GM18526 (cell line): ENCODE data around the gene GCM1.

ENCODE experiments used
- POLR2A ChIP-seq: IDR thresholded peaks from 3 replicates; pipeline ENCODE4 v1.6.1; 2011; ENCODE audit not compliant: insufficient read length; ENCODE audit errors: extremely low read depth

Gene GCM1

GRCh38 chr6:53161481-53162009 is 12.9 kb upstream of the GCM1 start:
- TF ChIP-seq POLR2A = no peak

GRCh38 chr6:53159558-53159957 is 10.9 kb upstream of the GCM1 start:
- TF ChIP-seq POLR2A = no peak

- TF ChIP-seq POLR2A = no peak
These were observed 6.2 kb upstream of the GCM1 start for GRCh38 chr6:53154794-53155193.

GRCh38 chr6:53154071-53154470 is 5.4 kb upstream of the GCM1 start:
- no peak for TF ChIP-seq POLR2A

GRCh38 chr6:53152576-53152975 is 3.9 kb upstream of the GCM1 start:
- TF ChIP-seq POLR2A = no peak

GRCh38 chr6:53151676-53152075 is 3.0 kb upstream of the GCM1 start:
- TF ChIP-seq POLR2A = no peak

- no peak for TF ChIP-seq POLR2A
These were observed 3.8 kb downstream of the GCM1 start for GRCh38 chr6:53144802-53145201.

- no peak for TF ChIP-seq POLR2A
These were observed 4.9 kb downstream of the GCM1 start for GRCh38 chr6:53143710-53144109.

GRCh38 chr6:53142810-53143209 is 5.8 kb downstream of the GCM1 start:
- TF ChIP-seq POLR2A = no peak

- no peak for TF ChIP-seq POLR2A
These were observed 8.7 kb downstream of the GCM1 start for GRCh38 chr6:53139841-53140413.

GRCh38 chr6:53136000-53136609 is 12.5 kb downstream of the GCM1 start:
- no peak for TF ChIP-seq POLR2A

GRCh38 chr6:53134601-53135235 is 13.9 kb downstream of the GCM1 start:
- TF ChIP-seq POLR2A = no peak

GRCh38 chr6:53133961-53134360 is 14.7 kb downstream of the GCM1 start:
- no peak for TF ChIP-seq POLR2A

GRCh38 chr6:53130569-53131290 is 17.9 kb downstream of the GCM1 start:
- no peak for TF ChIP-seq POLR2A

- no peak for TF ChIP-seq POLR2A
These were observed 19.8 kb downstream of the GCM1 start for GRCh38 chr6:53128842-53129241.

GRCh38 chr6:53125276-53125675 is 23.4 kb downstream of the GCM1 start:
- TF ChIP-seq POLR2A = no peak
